ENCODE measurements around the gene ENO3.

DNA sequence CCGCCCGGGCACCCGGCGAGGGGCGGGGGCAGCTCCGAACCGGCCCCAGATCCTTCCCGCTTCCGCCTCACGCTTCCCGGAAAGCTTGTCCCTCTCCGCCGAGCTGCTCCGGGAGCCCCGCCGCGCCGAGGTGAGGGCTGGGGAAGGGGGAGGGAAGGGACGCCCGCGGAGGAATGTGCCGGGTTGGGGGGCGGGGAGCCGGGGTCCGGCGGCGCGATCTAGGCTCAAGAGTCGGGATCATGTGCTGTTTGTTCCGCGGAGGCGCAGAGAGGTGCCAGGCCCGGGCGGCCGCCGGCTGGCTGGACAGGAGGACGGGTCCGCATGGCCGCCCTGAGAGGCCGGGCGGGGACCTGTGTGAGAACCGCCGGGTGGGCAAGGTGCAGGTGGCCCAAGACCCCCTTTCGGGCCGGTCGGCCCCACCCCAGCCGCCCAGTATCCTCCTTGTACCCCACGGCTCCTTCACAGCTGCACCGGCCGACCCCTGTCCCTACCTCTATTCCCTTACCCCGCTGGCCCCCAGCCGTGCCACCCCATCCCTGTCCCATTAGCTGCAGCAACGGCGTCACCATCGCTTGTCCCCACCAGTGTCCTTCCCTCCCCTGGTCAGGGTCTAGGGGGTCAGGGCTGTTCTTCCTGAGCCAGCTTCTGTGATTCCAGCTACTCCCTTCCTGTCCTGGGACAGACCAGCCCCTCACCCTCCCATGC, 47.3 kb downstream of the ENO3 start:
- no peak for TF ChIP-seq POLR2AphosphoS5 (IDR thresholded peaks at IDR 0.05; ENCODE audit: low read depth, low read length)
- TF ChIP-seq POLR2A (IDR thresholded peaks at IDR 0.05; ENCODE audit: low read depth, low read length), result no peak
- no peak for TF ChIP-seq POU2F2 (IDR thresholded peaks at IDR 0.05; ENCODE audit: low read depth, low read length)
- TF ChIP-seq TAF1 (IDR thresholded peaks at IDR 0.05; ENCODE audit: low read depth, low read length), result no peak
